CD4-positive, alpha-beta T cell treated with Interleukin-15 for 4 hours (primary cell): Measurements from ENCODE around the gene DACT2.
"Not testable (repeated sequence)": the region's sequence is repeated elsewhere in the genome, so short reads cannot be mapped to it uniquely, and the experiment has no call there.

ENCODE experiments used
- DNase-seq: peaks from one replicate; pipeline ENCODE4 v3.0.0-alpha.2; 2020; ENCODE audit warnings: low spot score

Gene DACT2

DNA sequence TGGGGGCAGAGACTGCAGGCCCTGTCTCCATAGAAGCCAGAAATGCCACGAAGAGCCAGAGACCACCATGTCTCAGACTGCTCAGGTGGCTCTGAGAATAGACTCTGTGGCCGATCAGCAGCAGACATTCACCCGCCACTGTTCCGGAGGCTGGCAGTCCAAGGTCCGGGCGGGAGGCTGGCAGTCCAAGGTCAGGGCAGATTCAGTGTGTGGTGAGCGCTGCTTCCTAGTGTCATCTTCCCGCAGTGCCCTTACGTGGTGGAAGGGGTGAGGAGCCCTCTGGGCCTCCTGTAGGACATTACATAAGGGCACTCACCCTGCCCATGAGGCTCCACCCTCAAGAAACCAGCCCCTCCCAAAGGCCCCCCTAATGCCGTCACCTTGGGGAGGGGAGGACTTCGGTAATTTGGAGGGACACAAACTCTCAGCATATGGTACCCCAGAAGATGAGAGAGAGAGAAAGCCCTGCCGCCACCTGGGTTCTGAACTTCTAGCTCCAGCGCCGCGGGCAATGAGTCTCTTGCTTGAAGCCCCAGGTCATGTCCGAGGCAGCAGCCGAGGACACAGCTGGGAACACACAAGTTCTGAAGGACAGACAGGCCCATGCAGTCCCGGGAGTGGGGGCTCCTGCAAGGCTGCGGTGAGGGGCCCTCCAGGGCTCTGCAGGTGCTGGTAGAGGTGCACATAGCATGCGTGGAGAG lies 36.4 kb downstream of the DACT2 start:
- no peak for DNase-seq

DNA sequence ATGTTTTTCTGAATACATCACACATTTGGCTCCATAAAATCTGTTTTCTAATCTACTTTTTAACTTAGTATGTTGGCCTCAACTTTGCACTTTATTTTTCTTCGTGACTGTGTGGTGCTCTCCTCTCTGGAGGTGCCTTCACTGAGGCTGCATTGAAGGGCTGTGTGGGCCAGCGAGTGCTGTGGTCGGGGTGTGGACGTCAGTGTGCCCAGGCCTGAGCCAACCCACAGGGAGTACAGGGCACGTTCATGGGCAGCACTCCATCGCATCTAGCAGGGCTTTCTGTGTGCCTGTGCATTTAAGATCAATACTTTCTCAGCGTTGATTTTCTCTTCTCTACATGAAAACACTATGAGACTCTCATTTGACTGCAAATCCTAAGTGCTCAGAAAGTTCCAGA lies 37.8 kb downstream of the DACT2 start:
- DNase-seq, result no peak

DNA sequence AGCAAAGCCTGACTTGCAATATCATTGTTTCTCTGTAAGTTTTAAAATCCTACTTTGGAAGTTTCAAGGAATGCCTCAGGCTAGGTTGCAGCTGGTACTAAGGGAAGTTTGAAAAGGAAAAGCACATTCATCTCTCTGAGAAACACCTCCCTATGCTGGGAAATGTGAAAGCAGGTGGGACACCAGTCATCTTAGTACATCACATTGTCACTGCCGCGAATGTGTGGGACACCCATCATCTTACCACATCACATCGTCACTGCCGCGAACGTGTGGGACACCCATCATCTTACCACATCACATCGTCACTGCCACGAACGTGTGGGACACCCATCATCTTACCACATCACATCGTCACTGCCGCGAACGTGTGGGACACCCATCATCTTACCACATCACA lies 38.3 kb downstream of the DACT2 start:
- not testable (repeated sequence) for DNase-seq

DNA sequence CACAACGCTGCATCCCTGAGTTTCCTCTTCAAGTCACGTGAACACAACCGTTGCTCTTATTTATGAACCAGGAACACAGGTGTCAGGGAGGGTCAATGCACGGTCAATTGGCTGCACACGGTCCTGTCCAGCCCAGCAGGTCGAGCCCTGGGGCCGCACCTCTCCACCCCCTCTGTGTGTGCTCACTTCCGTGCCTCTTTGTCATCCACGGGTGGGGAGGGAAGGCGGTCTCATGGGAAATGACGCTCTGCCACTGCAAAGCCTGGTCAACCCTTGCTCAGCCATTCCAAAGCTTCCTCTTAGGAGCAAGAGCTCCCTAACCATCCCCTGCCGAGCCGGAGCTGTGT lies 38.7 kb downstream of the DACT2 start:
- no peak for DNase-seq

DNA sequence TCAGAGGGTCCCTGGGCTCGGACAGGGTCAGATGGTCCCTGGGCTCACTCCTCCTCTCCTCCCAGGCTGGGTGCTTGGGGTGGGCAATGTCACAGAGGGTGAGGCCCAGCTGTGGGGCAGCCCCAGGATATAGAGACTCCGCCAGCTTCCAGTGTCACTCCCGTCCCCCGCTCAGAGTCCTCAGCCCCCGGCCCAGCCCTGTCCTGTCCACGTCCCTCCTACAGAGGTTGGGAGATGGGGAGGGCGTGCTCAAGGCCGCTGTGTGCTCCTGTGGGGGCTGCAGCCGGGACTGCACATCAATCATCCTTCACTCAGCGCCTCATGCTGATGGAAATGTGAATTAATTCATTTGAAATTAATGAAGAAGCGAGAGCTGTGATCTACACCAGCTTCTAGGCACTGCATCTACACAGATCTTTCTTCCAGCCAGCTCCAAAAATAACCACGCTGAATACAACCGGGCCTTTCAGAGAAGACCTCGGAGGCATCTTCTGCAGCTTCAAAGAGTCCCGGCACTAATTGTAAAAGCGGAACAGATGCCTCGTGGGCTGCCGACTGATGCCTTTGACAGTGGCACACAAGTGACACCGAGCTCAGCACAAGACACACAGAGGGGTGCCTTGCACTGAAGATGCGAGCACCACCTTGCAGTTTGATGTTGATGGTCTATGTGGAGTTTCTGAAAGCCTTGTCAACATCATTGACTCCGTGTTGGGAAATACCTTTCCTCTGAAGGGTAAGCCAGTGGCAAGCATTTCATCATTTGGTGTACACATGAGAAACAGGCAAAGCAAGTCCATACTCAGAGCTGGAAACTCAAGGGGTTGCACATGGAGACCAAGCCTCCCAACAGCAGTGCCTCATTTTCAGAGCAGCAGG lies 39.3 kb downstream of the DACT2 start:
- no peak for DNase-seq

DNA sequence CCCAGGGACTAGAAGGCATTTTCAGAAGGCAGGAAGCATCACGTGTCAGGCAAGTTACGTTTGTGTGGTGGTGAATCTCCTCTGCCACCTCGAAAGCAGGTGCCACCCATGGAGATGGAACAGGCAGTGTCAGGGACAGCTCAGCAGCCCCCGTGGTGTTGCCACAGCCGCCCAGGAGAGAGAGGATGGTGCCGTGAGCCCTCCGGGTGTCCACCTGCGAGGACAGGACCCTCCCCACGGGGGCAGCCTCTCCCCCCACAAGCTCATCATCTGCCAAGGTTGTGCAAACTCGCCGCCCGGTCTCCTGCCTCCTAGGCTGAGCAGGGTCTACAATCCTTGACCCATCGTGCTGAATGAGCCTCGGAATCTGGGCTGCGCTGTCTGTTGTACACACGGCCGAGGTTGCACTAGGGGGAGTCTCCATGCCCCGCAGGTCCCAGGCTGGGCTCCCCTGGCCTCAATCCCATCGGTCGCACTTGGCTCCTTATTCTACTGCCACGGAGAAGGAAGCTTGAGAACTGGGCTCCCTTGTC lies 40.1 kb downstream of the DACT2 start:
- DNase-seq, result no peak

DNA sequence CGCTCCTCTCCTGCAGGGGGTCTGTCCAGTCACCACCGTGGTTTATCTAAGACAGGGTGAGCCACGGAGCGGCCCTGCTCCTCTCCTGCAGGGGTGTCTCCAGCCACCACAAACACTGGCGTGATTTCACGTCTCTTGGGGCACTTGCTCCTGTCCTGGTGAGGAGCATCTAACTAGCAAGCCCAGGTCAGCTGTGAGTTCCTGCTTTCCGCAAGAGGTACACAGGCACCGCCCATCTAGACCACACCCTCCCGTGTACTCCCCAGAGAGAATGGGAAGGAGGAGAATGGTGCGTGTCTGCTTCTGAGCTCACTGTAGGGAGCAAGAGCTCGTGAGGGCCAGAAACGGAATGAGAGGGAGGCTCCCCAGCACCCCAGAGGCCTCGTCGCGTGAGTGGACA lies 40.7 kb downstream of the DACT2 start:
- no peak for DNase-seq

DNA sequence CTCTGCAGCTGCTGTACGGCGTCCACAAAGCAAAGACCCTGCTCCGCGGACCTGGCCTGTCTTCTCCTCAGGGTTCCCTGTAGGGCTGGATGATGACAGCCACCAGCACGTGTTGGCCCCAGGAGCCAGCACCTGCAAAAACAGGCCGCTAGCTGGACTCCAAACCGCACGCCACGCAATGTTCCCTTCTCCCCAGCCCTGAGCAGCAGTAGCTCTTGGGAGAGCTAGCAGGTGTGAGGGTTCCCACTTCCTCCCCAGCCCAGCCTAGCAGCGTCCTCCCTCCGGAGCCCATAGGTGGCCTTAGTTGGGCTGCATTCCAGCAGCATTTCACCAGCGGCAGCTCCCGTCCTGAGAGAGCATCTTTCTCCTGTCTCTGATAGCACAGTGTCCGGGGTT lies 42.3 kb downstream of the DACT2 start:
- DNase-seq, result no peak

DNA sequence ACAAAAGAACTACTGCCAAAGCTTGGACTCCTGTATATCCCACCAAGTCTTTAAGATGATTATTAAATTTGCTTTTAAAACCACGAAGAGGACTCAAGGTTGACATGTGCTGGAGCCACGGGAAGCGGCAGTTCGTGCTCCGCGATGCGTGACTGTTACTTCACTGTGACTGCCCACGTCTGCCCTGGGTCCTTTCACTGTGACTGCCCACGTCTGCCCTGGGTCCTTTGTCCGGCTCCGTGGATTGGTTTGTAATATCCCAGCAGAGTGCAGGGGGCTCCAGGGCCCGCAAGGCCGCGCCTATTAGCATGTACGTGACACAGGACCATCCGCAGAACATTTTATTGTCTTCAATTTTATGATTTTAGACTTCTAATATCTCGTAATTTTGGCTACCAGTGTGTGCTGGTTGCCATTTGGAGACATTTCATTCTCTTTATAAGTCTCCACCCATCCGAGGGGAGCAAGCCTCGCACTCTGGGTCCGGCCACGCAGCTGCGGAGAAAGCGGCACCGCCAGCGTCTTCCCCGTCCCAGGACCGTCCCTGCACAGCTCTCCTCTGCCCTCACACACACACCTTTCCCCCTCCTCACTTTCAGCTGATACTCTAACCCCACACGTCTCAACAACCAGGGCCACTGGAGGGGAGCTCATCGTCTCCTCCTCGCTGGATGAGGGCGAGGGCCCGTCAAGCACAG lies 42.9 kb downstream of the DACT2 start:
- DNase-seq, result no peak

DNA sequence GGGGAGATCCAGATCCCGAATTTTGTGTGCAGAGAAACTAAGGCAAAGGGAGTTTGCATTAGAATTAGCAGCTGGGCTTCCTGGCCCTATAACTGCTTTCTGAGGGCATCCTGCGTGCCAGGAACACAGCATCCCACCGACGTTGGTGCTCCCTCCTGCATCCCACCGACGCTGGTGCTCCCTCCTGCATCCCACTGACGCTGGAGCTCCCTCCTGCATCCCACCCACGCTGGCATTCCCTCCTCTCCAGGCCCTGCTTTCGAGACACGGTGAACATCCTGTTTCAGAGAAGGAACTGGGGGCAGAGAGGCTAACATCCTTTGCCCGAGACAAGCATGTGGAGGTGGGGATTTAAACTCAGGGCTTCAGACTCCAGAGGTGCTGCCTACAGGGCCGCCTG lies 44.4 kb downstream of the DACT2 start:
- DNase-seq, result no peak

DNA sequence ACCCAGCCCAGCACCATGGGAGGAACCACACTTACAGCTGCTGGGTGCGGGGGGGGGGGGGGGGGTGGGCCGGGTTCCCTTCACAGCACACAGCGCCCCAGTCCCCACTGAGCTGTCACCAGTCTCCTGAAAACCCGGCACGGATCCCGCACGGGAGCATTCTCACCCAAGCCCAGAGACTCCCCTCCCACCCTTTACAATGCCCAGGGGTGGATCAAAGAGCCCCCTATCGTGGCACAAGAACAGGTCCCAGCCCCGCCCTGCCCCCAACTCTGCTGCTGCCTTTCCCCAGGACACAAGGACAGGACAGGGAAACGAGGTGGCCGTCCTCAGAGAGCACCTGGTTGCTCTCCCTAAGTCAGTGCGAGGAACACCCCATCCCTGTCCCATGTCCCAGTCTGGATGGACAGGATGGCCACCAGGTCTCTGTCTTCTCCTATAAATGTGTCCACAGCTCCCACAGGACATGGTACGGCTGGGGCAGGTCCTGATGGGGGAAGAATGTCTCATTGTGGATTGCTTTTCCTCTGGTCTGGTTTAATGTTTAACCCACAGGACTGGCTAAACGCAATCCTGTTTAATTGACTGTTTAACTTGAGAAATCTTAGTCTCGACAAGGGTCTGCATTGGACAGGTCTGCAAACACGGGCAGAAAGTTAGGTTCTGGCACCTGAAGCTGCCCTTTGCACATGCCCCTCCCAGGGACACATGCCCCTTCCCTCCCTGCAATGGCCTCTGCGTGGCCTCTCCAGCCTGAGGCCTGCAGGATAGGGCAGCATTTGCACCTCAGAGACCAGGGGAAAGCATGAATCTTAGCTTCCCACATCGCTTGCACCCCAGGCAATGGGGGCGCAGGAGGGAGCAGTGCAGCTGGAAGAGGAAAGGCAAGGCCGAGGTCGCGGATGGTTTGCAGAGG lies 45.3 kb downstream of the DACT2 start:
- DNase-seq, result no peak

DNA sequence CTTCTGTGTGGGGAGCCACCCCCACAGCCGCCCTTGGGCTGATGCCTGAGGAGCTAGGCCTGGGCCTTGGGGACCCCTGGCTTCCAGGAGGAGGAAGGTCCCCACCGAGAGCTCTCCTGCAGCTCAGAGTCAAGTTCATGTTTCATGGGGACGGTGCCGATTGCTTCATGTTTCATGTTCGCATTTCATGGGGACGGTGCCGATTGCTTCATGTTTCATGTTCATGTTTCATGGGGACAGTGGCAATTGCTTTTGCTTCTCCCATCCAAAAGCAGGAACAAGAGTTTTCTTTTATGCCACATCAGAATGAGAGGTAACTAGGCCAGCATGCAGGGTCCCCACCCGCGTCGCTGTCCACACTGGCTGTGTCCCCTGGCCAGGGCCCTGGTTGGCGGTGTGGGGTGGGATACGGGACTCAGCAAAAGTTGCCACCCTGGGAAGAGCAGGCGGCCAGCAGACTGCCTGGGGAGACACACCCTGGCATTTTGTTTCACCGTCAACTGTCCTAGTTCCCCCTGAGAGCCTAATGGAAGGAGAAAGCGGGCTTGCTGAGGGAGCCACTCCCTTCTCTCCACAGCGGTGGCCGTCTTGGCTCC lies 46.0 kb downstream of the DACT2 start:
- no peak for DNase-seq

DNA sequence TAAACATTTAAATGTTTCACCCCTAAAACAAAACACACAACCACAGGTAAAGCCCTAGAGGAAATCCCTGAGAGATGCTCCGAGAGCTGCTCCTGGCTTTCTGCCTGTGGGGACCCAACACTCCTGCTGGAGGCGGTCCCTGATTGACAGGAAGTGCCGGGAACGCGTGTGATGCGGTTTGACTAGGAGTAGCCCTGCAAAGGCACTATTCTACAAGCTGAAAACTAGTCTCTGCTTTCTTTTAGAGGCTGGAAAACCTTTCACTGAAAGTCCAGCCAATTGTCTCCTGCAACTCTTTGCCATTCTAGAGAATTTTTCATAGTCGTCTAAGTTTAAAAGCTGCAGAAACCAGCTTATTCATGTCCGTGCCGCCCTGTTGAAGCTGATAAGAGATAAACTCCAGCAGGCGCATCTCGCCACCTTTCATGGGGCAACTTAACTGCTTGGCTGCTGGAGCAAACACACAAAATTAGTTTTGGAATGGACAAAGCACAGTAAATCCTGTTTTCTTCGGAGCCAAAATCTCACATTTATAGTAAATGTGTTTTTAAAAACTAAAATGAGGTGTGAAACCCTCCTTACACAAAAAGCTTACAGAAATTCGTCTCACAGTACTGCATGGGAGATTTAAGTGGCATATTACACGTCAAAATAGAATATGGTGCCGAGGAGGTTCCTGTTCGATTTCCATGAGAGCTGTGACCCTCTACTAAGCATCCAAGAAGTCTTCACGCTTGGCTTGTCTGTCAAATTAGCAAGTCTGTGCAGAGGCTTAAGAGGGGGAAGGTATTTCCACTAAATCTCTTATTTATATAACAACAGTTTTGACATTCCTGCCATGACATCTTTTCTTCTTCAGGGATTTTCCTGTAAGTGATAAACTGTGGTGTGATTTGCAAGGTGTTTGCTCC lies 46.9 kb downstream of the DACT2 start:
- no peak for DNase-seq

DNA sequence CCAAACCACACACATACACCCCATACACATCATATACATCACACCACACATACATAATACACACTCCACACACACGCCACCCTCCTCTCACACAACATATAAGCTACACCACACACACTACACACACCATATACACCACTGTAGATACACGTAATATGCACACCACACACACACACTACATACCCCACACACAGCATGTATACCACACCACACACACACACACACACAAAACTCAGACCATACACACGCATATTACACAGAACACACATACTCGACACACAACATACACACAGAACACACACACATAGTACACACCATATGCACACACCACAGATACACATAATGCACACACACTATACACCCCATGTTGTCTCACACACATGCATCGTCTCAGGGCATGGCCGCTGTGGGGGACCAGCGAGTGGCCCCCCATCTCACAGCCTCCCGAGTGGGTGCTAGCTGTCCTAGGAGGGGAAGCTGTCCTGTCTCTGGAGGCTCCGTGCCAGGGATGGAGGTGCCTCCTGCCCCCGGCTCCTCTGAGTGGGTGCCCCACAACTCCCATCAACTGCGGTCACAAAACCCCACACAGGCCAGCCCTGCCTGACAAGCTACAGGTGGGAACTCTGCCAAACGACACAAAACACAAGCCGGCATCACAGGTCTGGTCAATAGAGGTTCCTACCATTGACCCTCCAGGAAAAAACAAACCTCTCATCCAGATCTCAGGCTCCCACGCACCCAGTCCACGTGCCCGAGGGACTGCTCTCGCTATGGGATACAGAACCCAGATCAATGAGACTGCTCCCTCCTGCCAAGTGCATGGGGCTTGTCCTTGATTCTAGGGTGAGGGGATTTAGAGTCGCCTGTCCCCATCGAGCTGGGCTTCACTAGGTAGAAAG lies 49.1 kb downstream of the DACT2 start:
- DNase-seq, result no peak

DNA sequence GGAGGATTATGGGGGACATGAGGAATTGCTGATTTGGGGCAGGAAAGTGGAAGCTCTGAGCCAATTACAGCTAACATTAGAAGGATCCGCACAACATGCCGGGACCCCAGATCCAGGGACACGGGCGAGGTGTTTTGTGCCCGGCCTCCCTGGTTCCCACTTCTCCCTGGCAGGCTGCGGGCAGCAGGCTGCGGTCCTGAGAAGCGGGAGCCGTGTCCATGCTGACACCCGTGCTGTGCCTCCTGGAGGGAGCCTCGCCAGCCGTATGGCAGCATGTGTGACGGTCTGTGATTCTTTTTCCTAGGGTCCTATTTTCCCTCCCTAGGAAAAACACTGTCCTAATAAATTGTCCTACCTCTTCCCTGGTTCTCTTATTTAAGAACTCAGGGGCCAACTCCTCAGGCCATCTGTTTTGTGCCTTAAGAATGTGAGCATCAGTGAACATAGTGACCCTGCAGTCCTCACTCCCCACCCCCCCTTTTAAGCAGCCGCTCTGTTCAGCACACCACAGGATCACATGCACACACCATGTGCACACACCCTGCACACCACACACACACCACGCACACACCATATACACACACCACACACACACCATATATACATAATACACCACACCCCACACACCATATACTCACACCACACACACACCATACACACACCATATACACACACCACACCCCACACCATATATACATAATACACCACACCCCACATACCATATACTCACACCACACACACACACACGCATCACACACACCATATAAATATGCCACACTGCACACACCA lies 49.9 kb downstream of the DACT2 start:
- no peak for DNase-seq

DNA sequence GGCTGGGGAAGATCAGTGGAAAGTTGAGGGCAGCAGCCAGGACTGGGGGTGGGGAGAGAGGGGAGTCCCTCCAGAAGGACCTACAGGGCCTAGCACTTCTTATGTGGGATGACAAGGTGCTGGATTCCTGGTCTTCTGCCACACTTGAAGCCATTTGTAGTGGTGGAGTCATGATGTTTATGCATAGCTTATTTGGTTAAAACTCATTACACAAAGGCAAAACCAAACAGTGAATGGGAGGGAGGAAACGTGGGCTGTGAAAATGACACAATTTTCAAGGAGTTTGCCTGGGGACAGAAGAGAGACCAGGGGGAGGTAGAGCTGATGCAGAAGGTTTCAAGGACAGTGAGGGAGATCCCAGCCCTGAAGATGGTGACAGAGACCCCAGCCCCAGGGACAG lies 50.8 kb downstream of the DACT2 start:
- DNase-seq, result no peak

DNA sequence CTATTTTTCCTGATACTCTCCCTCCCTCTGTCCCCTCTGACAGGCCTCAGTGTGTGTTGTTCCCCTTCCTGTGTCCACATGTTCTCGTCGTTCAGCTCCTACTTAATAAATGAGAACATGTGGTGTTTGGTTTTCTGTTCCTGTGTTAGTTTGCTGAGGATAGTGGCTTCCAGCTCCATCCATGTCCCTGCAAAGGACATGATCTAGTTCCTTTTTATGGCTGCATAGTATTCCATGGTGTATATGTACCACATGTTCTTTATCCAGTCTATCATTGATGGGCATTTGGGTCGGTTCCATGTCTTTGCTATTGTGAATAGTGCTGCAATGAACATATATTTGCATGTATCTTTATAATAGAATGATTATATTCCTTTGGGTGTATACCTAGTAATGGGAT lies 51.8 kb downstream of the DACT2 start:
- not testable (repeated sequence) for DNase-seq
